Keratinocyte (primary cell): Measurements from ENCODE around the gene MED12L. TPM values are rescaled to one million over a fixed set of nuclear protein-coding genes. Genes with fewer than 3 reads are reported as not detected.
"Not testable (repeated sequence)": the region's sequence is repeated elsewhere in the genome, so short reads cannot be mapped to it uniquely, and the experiment has no call there.

Experiments used
- DNase-seq: peaks from one replicate; pipeline ENCODE4 v3.0.0-alpha.2; 2011; ENCODE audit warnings: low read depth, missing footprints, low spot score
- FAIRE-seq: peaks from 2 replicates; lab custom pipeline; 2011; peaks lifted over from hg19 to GRCh38; lab: Jason Lieb, UNC
- H2AFZ ChIP-seq: 2 replicates; pipeline ENCODE4 v1.6.0; 2012; ENCODE audit warnings: low read length, control low read depth, inconsistent platforms; ENCODE audit not compliant: control insufficient read depth
- H3K27ac ChIP-seq: 2 replicates; pipeline ENCODE4 v1.5.1; 2011; ENCODE audit warnings: low read length; ENCODE audit not compliant: control insufficient read depth, insufficient read depth
- H3K27me3 ChIP-seq: 3 replicates; pipeline ENCODE4 v1.6.0; 2011; ENCODE audit warnings: low read length; ENCODE audit not compliant: control insufficient read depth, insufficient read depth; ENCODE audit errors: extremely low read depth
- H3K36me3 ChIP-seq, 2 experiments: 2 replicates in 1 of 2; 3 replicates in 1 of 2; pipeline ENCODE4 v1.5.1; 2011; ENCODE audit warnings: low read length in 2 of 2, mild to moderate bottlenecking in 1 of 2; ENCODE audit not compliant: control insufficient read depth in 2 of 2, insufficient read depth in 2 of 2; ENCODE audit errors: extremely low read depth in 1 of 2
- H3K4me1 ChIP-seq: 3 replicates; pipeline ENCODE4 v1.5.1; 2011; ENCODE audit warnings: low read length; ENCODE audit not compliant: control insufficient read depth, insufficient read depth; ENCODE audit errors: extremely low read depth
- H3K4me2 ChIP-seq: 3 replicates; pipeline ENCODE4 v1.6.0; 2011; ENCODE audit warnings: low read depth, low read length; ENCODE audit not compliant: control insufficient read depth, insufficient read depth; ENCODE audit errors: extremely low read depth
- H3K4me3 ChIP-seq, 3 experiments: fragments of 200-600 bp in 1 of 3; sonication (generic) in 1 of 3; 2 replicates in 2 of 3; 3 replicates in 1 of 3; pipeline ENCODE4 v1.5.1; 2011 to 2016; ENCODE audit warnings: low read length in 3 of 3, mild to moderate bottlenecking in 3 of 3, control low read depth in 2 of 3, inconsistent platforms in 1 of 3, low read depth in 1 of 3, mixed read lengths in 1 of 3, mixed run types in 1 of 3, moderate library complexity in 1 of 3; ENCODE audit not compliant: control insufficient read depth in 2 of 3, insufficient read depth in 2 of 3; ENCODE audit errors: extremely low read depth in 1 of 3
- H3K79me2 ChIP-seq: 2 replicates; pipeline ENCODE4 v1.6.0; 2012; ENCODE audit warnings: low read length; ENCODE audit not compliant: control insufficient read depth, insufficient read depth
- H3K9ac ChIP-seq: 3 replicates; pipeline ENCODE4 v1.6.0; 2011; ENCODE audit warnings: low read length; ENCODE audit not compliant: control insufficient read depth, insufficient read depth; ENCODE audit errors: extremely low read depth
- H3K9me1 ChIP-seq: 3 replicates; pipeline ENCODE4 v1.6.0; 2011; ENCODE audit warnings: low read length; ENCODE audit not compliant: control insufficient read depth, insufficient read depth; ENCODE audit errors: extremely low read depth
- H3K9me3 ChIP-seq: 2 replicates; pipeline ENCODE4 v1.5.1; 2012; ENCODE audit warnings: low read depth, low read length; ENCODE audit not compliant: control insufficient read depth
- H4K20me1 ChIP-seq: 3 replicates; pipeline ENCODE4 v1.6.0; 2011; ENCODE audit warnings: low read length; ENCODE audit not compliant: control insufficient read depth, insufficient read depth; ENCODE audit errors: extremely low read depth
- CTCF ChIP-seq, 3 experiments: IDR thresholded peaks in 1 of 3; conservative IDR thresholded peaks in 1 of 3; optimal IDR thresholded peaks in 1 of 3; 2 replicates in 2 of 3; 3 replicates in 1 of 3; pipeline versions ENCODE3 to v1.5.1; 2011; ENCODE audit warnings: low read length in 3 of 3, mild to moderate bottlenecking in 3 of 3, moderate library complexity in 2 of 3, control low read depth in 1 of 3, inconsistent platforms in 1 of 3; ENCODE audit not compliant: insufficient read depth in 2 of 3; ENCODE audit errors: extremely low read depth in 1 of 3
- EZH2 ChIP-seq: IDR thresholded peaks from one replicate; pipeline ENCODE4 v1.6.1; 2012; ENCODE audit warnings: inconsistent platforms, mild to moderate bottlenecking, low read length, moderate library complexity
- dilution Hi-C: fragments of 300-500 bp; cut with MboI; formaldehyde crosslinking; loops from one replicate; pipeline ENCODE4 v1.7.0; 2020; ENCODE audit warnings: low sequenced_read_pairs; ENCODE audit not compliant: extremely low pct_ligation_motif_present
- polyA plus RNA-seq, 5 experiments: library from polyadenylated mRNA; depleted of rRNA in 3 of 5; stranded (reverse) in 3 of 5; stranded (forward) in 1 of 5; unstranded in 1 of 5; fragments of >200 nt; gene quantifications; 1 replicate in 1 of 5; 2 replicates in 3 of 5; 3 replicates in 1 of 5; pipeline versions ENCODE4 v1.2.1 to v1.2.3, GENCODE V29; 2011 to 2012; ENCODE audit warnings: missing spikeins in 2 of 5, low read depth in 1 of 5, low replicate concordance in 1 of 5

The MED12L gene
- polyA plus RNA-seq, 1 donor (not counting 4 experiments of a cell fraction or from before 2014, with no cell fraction given), result 0.04 TPM

GRCh38 chr3:151236316-151236715 lies 150.9 kb downstream of the MED12L start:
- Histone ChIP-seq H4K20me1 (no peaks in the 10 kb centered on the region), H2AFZ (no peak overlapping the region), H3K4me1 (no peaks in the 10 kb centered on the region), H3K9me3 (no peaks in the 10 kb centered on the region), H3K4me3 (no peak overlapping the region), H3K79me2 (no peaks in the 10 kb centered on the region), H3K27ac (no peak overlapping the region), H3K27me3 (no peaks in the 10 kb centered on the region), H3K4me2 (no peak overlapping the region), H3K9ac (no peak overlapping the region), H3K9me1 (no peaks in the 10 kb centered on the region), H3K36me3 (no peaks in the 10 kb centered on the region)
- FAIRE-seq (no peak), DNase-seq (no peak)
- dilution Hi-C loops, result no loop called here
- no peak for TF ChIP-seq EZH2
- TF ChIP-seq CTCF (optimal IDR thresholded peaks at IDR 0.05 in 1 of 3, IDR thresholded peaks at IDR 0.05 in 1 of 3, conservative IDR thresholded peaks at IDR 0.05 in 1 of 3; ENCODE audit: extremely low read depth in 1 of 3, insufficient read depth in 2 of 3, low read length in 3 of 3), result no peak

DNA sequence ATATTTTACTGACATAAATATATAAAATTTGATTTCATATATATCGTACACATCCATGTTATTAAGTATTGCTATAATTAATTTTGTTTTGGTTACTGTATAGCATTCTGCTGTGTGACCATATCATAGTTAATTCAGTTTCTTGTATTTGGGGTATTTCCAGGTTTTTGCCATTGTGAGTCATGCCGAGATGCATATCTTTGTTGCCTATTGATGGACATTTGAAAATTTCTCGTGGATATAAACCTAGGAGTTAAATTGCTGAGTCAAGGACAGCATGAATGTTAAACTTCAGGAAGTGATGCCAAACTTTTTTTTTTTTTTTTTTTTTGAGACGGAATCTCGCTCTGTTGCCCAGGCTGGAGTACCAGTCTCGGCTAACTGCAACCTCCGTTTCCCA lies 151.3 kb downstream of the MED12L start:
- no peaks in the 10 kb centered on the region for H3K9me1 ChIP-seq
- DNase-seq (no peak), FAIRE-seq (no peak)
- no peaks in the 10 kb centered on the region for H3K27me3 ChIP-seq
- no peak overlapping the region for H3K9ac ChIP-seq
- no peaks in the 10 kb centered on the region for H3K4me1 ChIP-seq
- H2AFZ ChIP-seq, result no peak overlapping the region
- no peaks in the 10 kb centered on the region for H3K9me3 ChIP-seq
- no peak overlapping the region for H3K4me2 ChIP-seq
- H3K36me3 ChIP-seq, result no peaks in the 10 kb centered on the region
- dilution Hi-C loops, result no loop called here
- no peaks in the 10 kb centered on the region for H4K20me1 ChIP-seq
- no peak overlapping the region for H3K4me3 ChIP-seq
- H3K79me2 ChIP-seq, result no peaks in the 10 kb centered on the region
- no peak overlapping the region for H3K27ac ChIP-seq
- no peak for TF ChIP-seq CTCF (optimal IDR thresholded peaks at IDR 0.05 in 1 of 3, IDR thresholded peaks at IDR 0.05 in 1 of 3, conservative IDR thresholded peaks at IDR 0.05 in 1 of 3; ENCODE audit: extremely low read depth in 1 of 3, insufficient read depth in 2 of 3, low read length in 3 of 3)
- TF ChIP-seq EZH2, result no peak

- H3K9me3 ChIP-seq, FAIRE-seq, H3K4me1 ChIP-seq, H2AFZ ChIP-seq, H3K27ac ChIP-seq, DNase-seq, H3K9ac ChIP-seq, H4K20me1 ChIP-seq, H3K36me3 ChIP-seq, H3K27me3 ChIP-seq, dilution Hi-C loops, H3K79me2 ChIP-seq, H3K4me3 ChIP-seq, H3K9me1 ChIP-seq, H3K4me2 ChIP-seq: not testable (repeated sequence)
These were observed 156.5 kb downstream of the MED12L start for GRCh38 chr3:151242006-151242405.
